Measurements from ENCODE around the gene NUP50. TPM values are rescaled to one million over a fixed set of nuclear protein-coding genes. Genes with fewer than 3 reads are reported as not detected.

NUP50 gene
- total RNA-seq, 1 experiment from 2014 or later: 128 TPM

DNA sequence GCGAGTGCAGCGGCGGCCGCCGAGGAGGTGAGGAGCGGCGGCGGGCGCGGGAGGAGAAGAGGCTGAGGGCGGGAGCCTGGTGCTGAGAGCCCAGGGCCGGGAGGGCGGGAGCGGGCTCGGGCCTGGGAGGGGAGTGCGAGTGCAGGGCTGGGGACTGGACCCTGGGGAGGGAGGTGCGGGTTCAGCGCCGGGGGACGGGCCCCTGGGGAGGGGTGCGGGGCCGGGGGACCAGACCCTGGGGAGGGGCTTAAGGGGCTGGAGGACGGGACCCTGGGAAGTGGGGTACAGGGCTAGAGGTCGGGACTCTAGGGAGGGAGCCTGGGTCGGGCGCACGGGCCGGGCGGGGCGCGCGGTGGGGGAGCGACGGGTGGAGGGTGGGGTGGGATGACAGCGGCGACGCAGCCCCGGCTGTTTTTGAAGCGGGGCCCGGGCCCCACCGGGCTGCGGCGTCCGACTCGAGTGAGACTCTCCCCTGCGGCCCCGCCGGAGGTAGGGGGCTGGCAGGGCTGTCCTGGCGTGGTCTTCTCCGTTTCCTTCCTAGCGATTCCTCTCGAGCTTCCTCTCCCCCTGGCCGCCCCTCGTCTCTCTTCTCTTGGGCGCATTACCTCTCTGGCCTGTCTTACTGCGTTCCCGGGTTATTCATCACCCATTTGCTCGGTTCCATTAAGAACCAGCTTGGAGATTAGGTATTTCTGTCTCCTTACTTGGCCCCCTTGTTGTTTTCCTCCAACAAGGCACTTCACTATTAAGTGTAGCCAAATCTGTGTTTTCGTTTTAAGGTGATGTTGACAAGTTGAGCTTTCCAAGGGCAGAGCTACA, 754 bp downstream of the NUP50 start:
- H3K36me3 Mint-ChIP-seq (ENCODE audit: insufficient read depth, unreplicated experiment): peaks cover 68% of the 10 kb centered on the region
- Histone ChIP-seq H3K27me3 (replicated peaks; ENCODE audit: control insufficient read depth, insufficient read depth, low read length) (no peaks in the 10 kb centered on the region), H3K4me1 (peaks cover 44% of the 10 kb centered on the region), H3K36me3 (ENCODE audit: control insufficient read depth, insufficient read depth, low read length) (peaks cover 2% of the 10 kb centered on the region; the same call in 1 of the 2 replicates), H3K4me3 (ENCODE audit: low read depth, low read length) (peak overlapping the region; percentile 65), H3K9me3 (no peaks in the 10 kb centered on the region)
- peak in 1 of 2 experiments; percentile 35 for DNase-seq
- H3K4me3 Mint-ChIP-seq (ENCODE audit: unreplicated experiment): peak overlapping the region; percentile 100
- BruUV-seq (replicated peaks): no TSS peak
- TF ChIP-seq, protein P1, sequence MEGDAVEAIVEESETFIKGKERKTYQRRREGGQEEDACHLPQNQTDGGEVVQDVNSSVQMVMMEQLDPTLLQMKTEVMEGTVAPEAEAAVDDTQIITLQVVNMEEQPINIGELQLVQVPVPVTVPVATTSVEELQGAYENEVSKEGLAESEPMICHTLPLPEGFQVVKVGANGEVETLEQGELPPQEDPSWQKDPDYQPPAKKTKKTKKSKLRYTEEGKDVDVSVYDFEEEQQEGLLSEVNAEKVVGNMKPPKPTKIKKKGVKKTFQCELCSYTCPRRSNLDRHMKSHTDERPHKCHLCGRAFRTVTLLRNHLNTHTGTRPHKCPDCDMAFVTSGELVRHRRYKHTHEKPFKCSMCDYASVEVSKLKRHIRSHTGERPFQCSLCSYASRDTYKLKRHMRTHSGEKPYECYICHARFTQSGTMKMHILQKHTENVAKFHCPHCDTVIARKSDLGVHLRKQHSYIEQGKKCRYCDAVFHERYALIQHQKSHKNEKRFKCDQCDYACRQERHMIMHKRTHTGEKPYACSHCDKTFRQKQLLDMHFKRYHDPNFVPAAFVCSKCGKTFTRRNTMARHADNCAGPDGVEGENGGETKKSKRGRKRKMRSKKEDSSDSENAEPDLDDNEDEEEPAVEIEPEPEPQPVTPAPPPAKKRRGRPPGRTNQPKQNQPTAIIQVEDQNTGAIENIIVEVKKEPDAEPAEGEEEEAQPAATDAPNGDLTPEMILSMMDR (IDR thresholded peaks at IDR 0.05; ENCODE audit: insufficient read depth in 1 of 2, low read depth in 1 of 2, low read length in 1 of 2, severe bottlenecking in 1 of 2, unreplicated experiment in 1 of 2): no peak
- ChIA-PET CTCF (interaction anchor here (1.0 to 1.3 kb wide), 3 partner anchors 28 to 479 kb away, joined by 3 read pairs; no protein-coding TSS in a partner anchor), POLR2A (interaction anchor here (0.6 to 1.9 kb wide), 10 partner anchors 9 to 278 kb away, joined by 3 to 20 read pairs (median 3); partner anchors contain the start of gene FAM118A)
- H3K27me3 Mint-ChIP-seq (ENCODE audit: insufficient read depth, unreplicated experiment): no peaks in the 10 kb centered on the region
- H3K27ac Mint-ChIP-seq (ENCODE audit: unreplicated experiment): peak overlapping the region; percentile 97
- intact Hi-C loops (cut with micrococcal nuclease; ENCODE audit: unreplicated experiment): loop anchor here (5.0 kb wide), 1 partner anchor 62 kb away; no protein-coding TSS in a partner anchor
- H3K4me1 Mint-ChIP-seq (ENCODE audit: low read depth, unreplicated experiment): peaks cover 41% of the 10 kb centered on the region
- H3K9me3 Mint-ChIP-seq (ENCODE audit: unreplicated experiment): no peaks in the 10 kb centered on the region

- CTCF ChIA-PET: no interaction called here
- H3K4me3 Mint-ChIP-seq (ENCODE audit: unreplicated experiment): no peak overlapping the region
Measured at GRCh38 chr22:45166932-45167331, 3.2 kb downstream of the NUP50 start.

More at GRCh38 chr22:45166932-45167331, 3.2 kb downstream of the NUP50 start:
- peaks cover 37% of the 10 kb centered on the region for H3K4me1 ChIP-seq
- no peaks in the 10 kb centered on the region for H3K27me3 Mint-ChIP-seq (ENCODE audit: insufficient read depth, unreplicated experiment)
- DNase-seq: no peak
- no peaks in the 10 kb centered on the region for H3K27me3 ChIP-seq (replicated peaks; ENCODE audit: control insufficient read depth, insufficient read depth, low read length)
- no peaks in the 10 kb centered on the region for H3K9me3 Mint-ChIP-seq (ENCODE audit: unreplicated experiment)
- H3K4me1 Mint-ChIP-seq (ENCODE audit: low read depth, unreplicated experiment): peaks cover 38% of the 10 kb centered on the region
- intact Hi-C loops (cut with micrococcal nuclease; ENCODE audit: unreplicated experiment): no loop called here
- peaks cover 79% of the 10 kb centered on the region for H3K36me3 Mint-ChIP-seq (ENCODE audit: insufficient read depth, unreplicated experiment)
- no peak overlapping the region for H3K4me3 ChIP-seq (ENCODE audit: low read depth, low read length)
- H3K36me3 ChIP-seq (ENCODE audit: control insufficient read depth, insufficient read depth, low read length): 0 out of 2 replicates have a peak, but pooled peaks cover 3% of the 10 kb centered on the region
- TF ChIP-seq, protein P1 (IDR thresholded peaks at IDR 0.05; ENCODE audit: insufficient read depth in 1 of 2, low read depth in 1 of 2, low read length in 1 of 2, severe bottlenecking in 1 of 2, unreplicated experiment in 1 of 2): no peak
- POLR2A ChIA-PET: no interaction called here
- no TSS peak for BruUV-seq (replicated peaks)
- H3K9me3 ChIP-seq: no peaks in the 10 kb centered on the region
- no peak overlapping the region for H3K27ac Mint-ChIP-seq (ENCODE audit: unreplicated experiment)

Measured in Caco-2 (cell line).